Fibroblast of lung (primary cell): Measurements from ENCODE around the gene CD300LF.

Experiments used
- CTCF ChIP-seq, 2 donors: IDR thresholded peaks in 1 of 2; conservative IDR thresholded peaks in 1 of 2; 1 replicate in 1 of 2; 2 replicates in 1 of 2; pipeline ENCODE4 v1.5.1; 2011 to 2012; ENCODE audit warnings: low read length in 2 of 2, control low read depth in 1 of 2, inconsistent platforms in 1 of 2, low read depth in 1 of 2, mild to moderate bottlenecking in 1 of 2
- EZH2 ChIP-seq: IDR thresholded peaks from 2 replicates; pipeline ENCODE4 v1.5.1; 2012; ENCODE audit warnings: low read length, control low read depth, mild to moderate bottlenecking; ENCODE audit errors: missing control alignments

DNA sequence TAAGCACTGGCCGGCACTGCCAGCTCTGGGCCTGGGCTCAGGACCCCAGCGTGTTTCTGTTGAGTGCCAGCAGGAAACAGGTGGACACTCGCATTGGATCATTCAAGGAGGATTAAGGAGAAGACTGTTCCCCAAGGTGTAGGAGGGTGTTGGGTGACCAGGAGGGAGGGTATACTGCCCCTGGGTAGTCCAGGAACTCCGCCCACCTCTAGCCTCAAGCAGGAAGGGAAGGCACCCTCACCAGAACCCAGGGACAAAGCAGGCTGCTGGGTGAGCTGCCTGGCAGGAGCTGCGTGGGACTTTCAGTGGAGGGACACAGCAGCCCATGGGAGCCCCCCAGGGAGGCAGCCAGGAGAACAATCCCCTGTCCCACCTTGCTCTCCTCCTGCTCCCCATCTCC is 16.6 kb upstream of the CD300LF start:
- no peak for TF ChIP-seq CTCF (conservative IDR thresholded peaks at IDR 0.05 in 1 of 2, IDR thresholded peaks at IDR 0.05 in 1 of 2; ENCODE audit: low read depth in 1 of 2, low read length in 2 of 2)
- no peak for TF ChIP-seq EZH2
